Stomach (tissue), 4 donors: Measurements from ENCODE around the gene PAX5.

ENCODE experiments used
- CTCF ChIP-seq, 7 experiments: fragments of 450-650 bp in 4 of 7; fragments of 200-600 bp in 3 of 7; sonication (generic) in 3 of 7; IDR thresholded peaks; one replicate each; pipeline ENCODE4 v1.5.1; 2016 to 2019; ENCODE audit warnings: antibody characterized with exemption in 7 of 7, control low read depth in 2 of 7, mild to moderate bottlenecking in 1 of 7
- EP300 ChIP-seq: sonication (generic); formaldehyde crosslinking; IDR thresholded peaks from one replicate; pipeline ENCODE4 v1.6.1; 2017; ENCODE audit warnings: antibody characterized with exemption
- POLR2A ChIP-seq, 4 donors: fragments of 450-650 bp; IDR thresholded peaks; one replicate each; pipeline ENCODE4 v1.6.1; 2016; ENCODE audit warnings: antibody characterized with exemption in 4 of 4, control low read depth in 2 of 4, mild to moderate bottlenecking in 1 of 4, moderate library complexity in 1 of 4
- POLR2AphosphoS5 ChIP-seq, 3 donors: sonication (generic); formaldehyde crosslinking; IDR thresholded peaks; one replicate each; pipeline ENCODE4 v1.6.1; 2016; ENCODE audit warnings: antibody characterized with exemption in 3 of 3

- no peak for TF ChIP-seq POLR2AphosphoS5 (IDR thresholded peaks at IDR 0.05)
- no peak for TF ChIP-seq CTCF (IDR thresholded peaks at IDR 0.05)
- no peak for TF ChIP-seq POLR2A (IDR thresholded peaks at IDR 0.05)
- no peak for TF ChIP-seq EP300
Measured at GRCh38 chr9:36906492-36906891, 127.6 kb downstream of the PAX5 start.
